Posterior cingulate gyrus (tissue), 11 donors: ENCODE measurements around the gene SF3A1.
A peak's percentile ranks its signal among the peaks of the same experiment; 100 is the strongest.

ENCODE experiments used
- DNase-seq, 10 donors: peaks; one replicate each; pipeline versions ENCODE4 v3.0.0 to v3.0.0-alpha.2; 2020 to 2021; ENCODE audit warnings: mixed read lengths in 3 of 10
- intact Hi-C: fragments of 100-400 bp; cut with DNase I; formaldehyde crosslinking; loops from one replicate; pipeline ENCODE4 v1.15.1; 2023

SF3A1 gene

GRCh38 chr22:30328466-30329049 is 28.1 kb downstream of the SF3A1 start:
- intact Hi-C loops: no loop called here
- DNase-seq: peak in 2 of 10 donors; percentile 13 to 37

- peak in 2 of 10 donors; percentile 4 to 25 for DNase-seq
- intact Hi-C loops: loop anchor here (2.0 kb wide), 1 partner anchor 39 kb away; the partner anchor contains the start of gene CASTOR1
Observed at GRCh38 chr22:30327864-30328345, 28.8 kb downstream of the SF3A1 start.

GRCh38 chr22:30326706-30327362 is 29.9 kb downstream of the SF3A1 start, which contains the start of gene TBC1D10A:
Gene TBC1D10A (minus strand): TSS chr22:30326941. CDS start chr22:30326881, 60 bp downstream.
- intact Hi-C loops: loop anchor here (2.0 kb wide), 1 partner anchor 38 kb away; the partner anchor contains the start of gene CASTOR1

GRCh38 chr22:30326255-30326705 is 30.4 kb downstream of the SF3A1 start:
- intact Hi-C loops: loop anchor here (2.0 kb wide), 1 partner anchor 37 kb away; the partner anchor contains the start of gene CASTOR1
- peak in 2 of 10 donors; percentile 62 to 72 for DNase-seq

More at GRCh38 chr22:30326706-30327362, 29.9 kb downstream of the SF3A1 start, which contains the start of gene TBC1D10A:
- peak; percentile 43 to 97 (median 80) for DNase-seq

GRCh38 chr22:30325724-30326254 is 30.9 kb downstream of the SF3A1 start:
- intact Hi-C loops: loop anchor here (2.0 kb wide), 1 partner anchor 37 kb away; the partner anchor contains the start of gene CASTOR1
- peak in 1 of 10 donors; percentile 40 for DNase-seq

GRCh38 chr22:30325065-30325720 is 31.5 kb downstream of the SF3A1 start:
- intact Hi-C loops: no loop called here
- peak in 2 of 10 donors; percentile 40 to 46 for DNase-seq

GRCh38 chr22:30324014-30324730 is 32.5 kb downstream of the SF3A1 start:
- DNase-seq: peak in 1 of 10 donors; percentile 64
- intact Hi-C loops: no loop called here

- intact Hi-C loops: no loop called here
- no peak for DNase-seq
Observed at GRCh38 chr22:30323246-30323645, 33.4 kb downstream of the SF3A1 start.

- no peak for DNase-seq
- intact Hi-C loops: no loop called here
Observed at GRCh38 chr22:30321461-30321860, 35.2 kb downstream of the SF3A1 start.

GRCh38 chr22:30320021-30320556 is 36.6 kb downstream of the SF3A1 start:
- intact Hi-C loops: no loop called here
- DNase-seq: no peak

GRCh38 chr22:30318799-30319419 is 37.8 kb downstream of the SF3A1 start:
- DNase-seq: peak in 2 of 10 donors; percentile 7
- intact Hi-C loops: no loop called here

GRCh38 chr22:30317778-30318177 is 38.9 kb downstream of the SF3A1 start:
- DNase-seq: no peak
- intact Hi-C loops: no loop called here

GRCh38 chr22:30315962-30316576 is 40.6 kb downstream of the SF3A1 start:
- intact Hi-C loops: no loop called here
- DNase-seq: peak in 1 of 10 donors; percentile 1

GRCh38 chr22:30314915-30315314 is 41.8 kb downstream of the SF3A1 start:
- peak in 1 of 10 donors; percentile 13 for DNase-seq
- intact Hi-C loops: no loop called here

- intact Hi-C loops: no loop called here
- DNase-seq: no peak
Observed at GRCh38 chr22:30313527-30314363, 42.9 kb downstream of the SF3A1 start.

GRCh38 chr22:30312053-30312452 is 44.6 kb downstream of the SF3A1 start:
- no peak for DNase-seq
- intact Hi-C loops: no loop called here

- DNase-seq: no peak
- intact Hi-C loops: no loop called here
Observed at GRCh38 chr22:30310881-30311771, 45.6 kb downstream of the SF3A1 start.
